ENCODE measurements around the gene IFT52.
A peak's percentile ranks its signal among the peaks of the same experiment; 100 is the strongest.

IFT52 gene

DNA sequence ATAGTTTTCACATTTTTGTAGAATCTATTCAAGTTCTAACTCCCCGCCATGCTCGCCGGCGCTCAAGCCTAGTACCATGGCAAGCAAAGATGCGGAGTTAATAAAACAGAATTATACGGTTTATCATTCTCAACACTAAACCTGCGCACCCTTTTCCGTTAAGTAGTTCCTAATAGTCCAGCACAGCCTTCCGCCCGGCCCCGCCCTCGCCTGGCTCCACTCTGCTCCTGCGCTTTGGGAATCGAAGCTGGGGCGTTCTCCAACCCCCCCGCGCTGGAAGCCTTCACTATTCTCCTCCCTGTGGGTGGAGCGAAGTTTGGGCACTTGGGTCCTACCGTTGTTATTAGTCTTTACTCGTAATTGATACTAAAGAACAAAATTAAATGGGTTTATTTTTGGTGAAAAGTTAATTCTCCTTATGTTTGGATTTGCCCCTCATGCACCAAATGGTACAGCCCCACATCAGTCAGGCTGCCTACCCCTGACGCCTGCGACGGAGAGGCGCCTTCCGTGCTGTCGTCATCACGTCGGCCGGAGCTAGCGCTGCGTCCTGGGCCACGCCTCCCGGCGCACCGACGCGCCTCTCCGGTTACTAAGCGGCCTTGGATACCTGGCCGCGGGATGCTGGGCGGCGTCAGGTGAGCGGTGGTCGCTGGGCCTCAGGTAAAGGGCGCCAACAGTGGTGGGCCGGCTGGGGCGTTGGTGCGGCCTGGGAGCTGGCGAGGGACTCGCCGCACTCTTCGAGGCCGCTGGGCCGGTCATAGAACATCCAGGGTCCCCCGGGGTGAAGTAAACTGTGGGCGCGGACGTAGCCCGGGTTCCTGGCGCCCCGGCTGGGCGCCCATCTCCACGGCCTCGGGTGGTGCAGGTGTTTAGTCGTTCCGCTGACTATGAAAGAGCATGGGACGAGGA, at the start of gene IFT52:
TSS of gene IFT52 (plus strand) at position 546 of the 912 bp plus-strand sequence. CDS start 3,762 bp downstream, outside the sequence.
- DNase-seq = peak; percentile 86

DNA sequence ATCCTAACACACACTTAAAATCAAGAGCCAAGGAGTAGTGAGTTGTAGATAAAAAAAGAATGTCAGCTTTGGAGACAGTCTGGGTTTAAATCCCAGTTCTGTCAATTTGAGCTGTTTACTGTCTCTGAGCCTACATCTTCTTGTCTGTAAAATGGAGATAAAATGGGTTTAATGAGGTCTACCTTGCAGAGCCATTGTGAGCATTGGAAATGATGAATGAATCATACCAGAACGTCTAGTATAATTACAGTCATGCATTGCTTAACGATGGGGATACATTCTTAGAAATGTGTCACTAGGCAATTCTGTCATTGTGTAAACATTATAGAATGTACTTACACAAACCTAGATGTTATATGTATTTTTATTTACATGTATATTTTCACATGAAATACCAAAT, 49.5 kb upstream of the IFT52 start:
- DNase-seq = no peak

DNA sequence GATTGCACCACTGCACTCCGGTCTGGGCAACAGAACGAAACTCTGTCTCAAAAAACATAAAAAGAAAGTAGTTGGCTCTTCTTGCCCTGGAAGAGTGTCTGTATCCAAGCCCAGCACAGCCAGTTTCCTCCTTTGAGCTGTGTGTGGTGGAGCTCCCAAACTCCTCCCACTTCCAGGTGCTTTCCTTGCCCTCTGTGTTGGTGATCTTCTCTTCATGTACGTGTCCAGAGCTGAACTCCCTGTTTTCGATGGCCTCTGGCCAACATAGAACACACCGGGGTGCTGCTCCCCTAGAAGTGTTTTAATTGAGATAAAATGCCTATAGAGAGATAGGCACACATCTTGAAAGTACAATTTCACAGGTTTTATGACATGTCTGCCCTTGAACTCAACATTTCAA, 48.6 kb upstream of the IFT52 start:
- no peak for DNase-seq

- no peak for DNase-seq
Measured at GRCh38 chr20:43542674-43543073, 48.1 kb upstream of the IFT52 start.

- DNase-seq = no peak
Measured at GRCh38 chr20:43543138-43543537, 47.6 kb upstream of the IFT52 start.

- DNase-seq = no peak
Measured at GRCh38 chr20:43544501-43544900, 46.2 kb upstream of the IFT52 start.

GRCh38 chr20:43545837-43546578, 44.7 kb upstream of the IFT52 start:
- no peak for DNase-seq

DNA sequence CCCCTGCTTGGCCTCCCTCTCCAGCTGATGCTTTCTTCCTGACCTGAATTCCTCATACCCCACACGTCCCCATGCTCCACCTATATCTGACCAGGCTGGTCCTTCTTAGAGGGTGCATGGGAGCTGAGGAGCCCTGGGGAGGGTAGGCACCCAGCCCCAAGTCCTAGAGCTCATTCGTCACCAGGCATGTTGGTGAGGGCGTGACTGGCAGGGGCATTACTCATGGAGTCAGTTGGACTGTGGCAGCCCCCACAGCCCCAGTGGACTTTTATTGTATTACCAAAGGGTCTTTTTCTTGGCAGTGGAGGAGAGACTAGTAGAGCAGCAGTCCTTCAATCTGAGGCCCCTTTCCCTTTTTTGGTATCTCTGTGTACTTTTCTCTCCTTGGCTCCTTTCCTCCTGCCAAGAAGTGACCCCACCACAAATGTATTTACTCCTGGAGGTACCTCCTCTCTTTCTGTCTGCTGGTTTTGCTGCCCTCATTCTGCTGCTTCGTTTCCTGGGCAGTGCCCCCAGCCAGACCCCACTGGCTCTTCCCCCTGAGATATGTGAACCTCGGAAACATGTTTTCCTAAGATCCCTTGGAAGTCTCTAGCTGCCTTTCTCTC, 42.4 kb upstream of the IFT52 start:
- no peak for DNase-seq

DNA sequence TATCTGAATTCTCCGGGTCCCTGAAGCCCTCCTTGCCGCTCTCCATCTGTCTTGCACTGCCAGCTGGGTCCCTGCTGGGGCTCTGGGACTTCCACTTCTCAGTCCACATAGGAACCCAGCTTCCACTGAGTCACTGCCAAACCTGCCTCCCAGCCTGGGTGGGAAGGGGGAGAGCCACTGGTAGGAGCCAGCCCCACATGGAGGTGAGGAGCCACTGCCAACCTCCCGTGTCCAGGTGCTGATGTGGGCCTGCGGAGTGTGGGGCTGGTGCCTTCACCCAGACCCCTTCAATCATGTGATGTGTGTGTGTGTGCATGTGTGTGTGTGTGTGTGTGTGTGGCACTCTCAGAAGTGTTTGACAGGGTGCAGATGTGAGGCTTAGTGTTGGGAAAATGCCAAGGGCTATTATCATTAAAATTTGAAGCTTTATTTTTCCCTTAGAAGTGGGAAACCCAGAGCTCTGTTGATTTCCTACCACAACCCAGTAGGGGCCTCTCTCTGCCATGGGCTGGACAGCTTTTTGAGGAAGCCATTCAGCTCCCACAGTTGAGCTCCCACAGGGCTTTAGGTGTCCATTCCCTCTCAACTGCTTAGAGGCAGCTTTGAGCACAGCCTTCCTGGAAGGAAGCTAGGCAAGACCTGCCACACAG, 41.2 kb upstream of the IFT52 start:
- DNase-seq = no peak

DNA sequence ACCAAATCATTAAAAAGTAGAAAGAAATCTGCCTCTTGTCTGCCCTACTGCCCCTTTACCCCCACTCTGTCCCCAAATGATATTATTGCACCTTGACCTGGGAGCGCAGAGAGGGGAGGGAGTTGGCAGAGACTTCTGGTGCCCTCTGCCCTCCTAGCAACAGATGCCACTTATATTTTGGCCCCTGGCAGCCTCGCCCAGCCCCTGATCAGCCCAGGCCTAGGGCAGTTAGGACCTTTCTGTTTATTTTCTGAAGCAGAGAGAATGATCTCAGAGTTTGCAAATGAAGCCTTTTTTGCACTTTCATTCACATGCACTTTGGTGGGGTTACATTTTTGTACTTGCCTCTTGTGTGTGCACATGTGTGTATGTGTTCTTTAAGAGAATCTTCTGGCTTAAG, 40.3 kb upstream of the IFT52 start:
- no peak for DNase-seq

DNA sequence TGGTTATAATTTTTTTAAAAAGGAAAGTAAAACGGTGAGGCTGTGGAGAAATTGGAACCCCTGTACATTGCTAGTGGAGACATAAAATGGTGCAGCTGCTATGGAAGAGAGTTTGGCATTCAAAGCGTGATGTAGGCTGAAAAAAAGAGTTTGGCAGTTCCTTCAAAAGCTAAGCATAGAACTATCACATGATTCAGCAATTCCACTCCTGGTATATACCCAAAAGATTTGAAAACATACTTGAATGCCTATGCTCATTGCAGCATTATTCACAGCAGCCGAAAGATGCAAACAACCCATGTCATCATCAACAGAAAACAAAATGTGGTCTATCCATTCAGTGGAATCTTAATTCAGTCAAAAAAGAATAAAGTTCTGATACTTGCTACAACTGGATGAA, 36.4 kb upstream of the IFT52 start:
- DNase-seq = no peak

- no peak for DNase-seq
Measured at GRCh38 chr20:43558412-43559146, 32.2 kb upstream of the IFT52 start, which contains the start of gene SGK2. Gene SGK2 (plus strand): TSS chr20:43559027. CDS start chr20:43566496, 7,469 bp downstream.

DNA sequence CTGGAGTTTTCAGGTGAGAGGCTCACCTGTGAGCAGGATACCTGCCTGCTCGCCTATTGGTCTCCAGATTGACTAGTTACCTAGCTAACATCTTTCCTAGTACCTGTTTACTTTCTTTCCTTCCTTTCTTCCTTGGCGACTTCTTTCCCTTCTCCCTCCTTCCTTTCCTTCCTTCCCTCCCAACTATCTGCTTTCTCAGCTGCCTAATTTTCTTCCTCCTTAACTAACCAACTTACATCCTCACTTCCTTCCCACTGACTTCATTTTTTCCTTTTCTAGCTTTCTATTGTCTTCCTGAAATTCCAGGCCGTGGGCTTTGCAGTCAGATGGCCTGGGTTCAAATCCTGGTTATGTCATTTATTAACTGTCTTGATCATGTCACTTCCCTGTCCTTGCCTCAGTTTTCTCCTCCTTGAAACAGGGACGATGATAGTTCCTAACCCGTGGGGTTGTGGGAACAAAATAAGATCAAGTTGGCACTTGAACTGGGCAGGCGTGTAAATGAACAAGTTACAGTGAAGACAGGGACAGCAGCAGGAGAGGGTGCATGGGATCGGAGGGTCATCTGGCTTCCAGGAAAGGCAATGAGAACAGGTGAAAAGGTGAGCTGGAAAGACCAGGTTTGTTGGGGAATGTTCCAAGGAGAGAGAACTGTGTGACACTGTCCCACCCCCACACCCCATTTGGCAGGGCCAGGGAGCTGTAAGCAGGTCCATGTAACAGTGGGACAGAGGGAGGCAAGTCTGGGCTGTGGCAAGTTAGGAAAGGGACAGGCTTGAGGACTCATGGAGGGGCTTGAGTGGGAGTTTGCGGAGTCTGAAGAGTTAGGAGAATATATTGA, 31.4 kb upstream of the IFT52 start:
- no peak for DNase-seq

DNA sequence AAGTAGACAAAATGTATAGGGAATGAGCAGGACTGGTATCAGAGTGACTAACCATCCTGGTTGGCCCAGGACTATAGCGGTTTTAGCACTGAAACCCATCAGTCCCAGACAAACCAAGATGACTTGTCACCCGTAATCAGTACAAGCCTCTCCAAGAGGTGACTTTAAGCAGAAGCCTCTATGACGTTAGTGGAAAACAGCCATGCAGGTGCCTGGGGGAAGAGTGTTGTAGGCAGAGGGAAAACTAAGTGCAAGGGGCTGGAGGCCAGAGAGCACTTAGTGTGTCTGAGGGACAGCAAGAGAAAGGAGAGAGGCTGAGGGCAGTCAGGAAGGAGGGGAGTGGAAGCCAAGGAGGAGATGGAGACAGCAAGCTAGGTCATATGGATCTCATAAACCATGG, 29.8 kb upstream of the IFT52 start:
- DNase-seq = no peak

GRCh38 chr20:43563429-43563828, 27.3 kb upstream of the IFT52 start:
- DNase-seq = no peak

DNA sequence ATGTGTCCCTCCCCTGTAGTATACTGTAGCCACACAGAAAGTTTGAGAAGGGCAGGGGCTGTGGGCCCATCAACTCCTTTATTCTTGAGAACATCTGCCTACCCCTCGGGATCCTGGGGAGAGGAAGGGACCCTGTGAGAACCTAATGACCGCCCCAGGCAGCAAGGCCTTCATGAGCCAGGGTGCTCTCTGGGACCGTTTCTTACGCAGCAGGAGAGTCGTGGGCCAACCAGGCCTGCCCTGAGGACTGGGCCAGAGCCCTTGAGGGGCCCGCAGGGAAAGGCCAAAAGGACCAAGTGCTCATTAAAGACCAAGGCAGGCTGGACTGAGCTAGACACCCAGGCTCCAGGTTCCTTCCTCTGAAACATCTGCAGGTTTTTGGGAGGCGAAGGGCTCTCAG, 26.7 kb upstream of the IFT52 start:
- no peak for DNase-seq

- no peak for DNase-seq
Measured at GRCh38 chr20:43564455-43564854, 26.3 kb upstream of the IFT52 start.

- no peak for DNase-seq
Measured at GRCh38 chr20:43564993-43565757, 25.6 kb upstream of the IFT52 start.

DNA sequence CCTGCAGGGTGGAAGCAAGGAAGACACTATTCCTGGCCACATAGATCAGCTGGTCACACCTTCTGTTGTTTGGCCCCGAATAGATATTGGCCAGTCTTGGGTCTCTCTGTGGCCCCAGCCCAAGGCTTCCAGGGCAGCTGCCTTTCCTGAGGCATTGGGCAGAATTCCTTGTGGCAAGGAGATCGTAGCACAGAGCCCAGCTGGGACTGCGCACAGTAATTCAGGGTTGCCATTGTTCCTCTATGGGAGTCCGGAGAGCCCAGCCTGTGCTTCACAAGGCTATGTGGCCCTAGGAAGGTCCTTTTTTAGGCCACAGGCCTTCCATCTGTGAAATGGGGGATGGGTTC, 25.0 kb upstream of the IFT52 start:
- DNase-seq = no peak

DNA sequence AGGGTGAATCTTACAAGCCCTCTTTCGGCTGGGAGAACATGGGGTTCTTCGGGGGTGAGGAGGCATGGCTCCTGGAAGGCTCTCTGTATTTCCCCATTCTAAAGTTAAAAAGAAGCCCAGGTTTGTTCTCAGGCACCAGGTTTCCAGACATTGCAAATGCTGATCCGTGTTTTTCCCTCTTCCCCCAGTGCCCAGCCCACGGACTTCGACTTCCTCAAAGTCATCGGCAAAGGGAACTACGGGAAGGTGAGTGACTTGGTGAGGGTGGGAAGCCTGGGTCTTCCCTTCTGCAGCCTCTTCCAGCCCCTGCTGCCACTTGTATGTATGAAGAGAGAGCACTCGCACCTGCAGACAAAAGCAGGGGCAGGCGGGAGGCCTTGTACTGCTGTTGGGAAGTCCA, 23.3 kb upstream of the IFT52 start:
- no peak for DNase-seq

- DNase-seq = no peak
Measured at GRCh38 chr20:43568706-43569105, 22.0 kb upstream of the IFT52 start.

All from GDM1 (cell line).